ENCODE measurements around the gene RPS4Y1.

GRCh38 chrY:2835230-2835629, 6.2 kb upstream of the RPS4Y1 start:
- TF ChIP-seq SIN3A (IDR thresholded peaks at IDR 0.05; ENCODE audit: borderline replicate concordance, low read depth, low read length): no peak
- no peak for TF ChIP-seq POLR2AphosphoS5 (IDR thresholded peaks at IDR 0.05; ENCODE audit: low read depth, low read length)
